ENCODE measurements around the gene AS3MT. TPM values are rescaled to one million over a fixed set of nuclear protein-coding genes. Genes with fewer than 3 reads are reported as not detected.
"Not testable (repeated sequence)": the region's sequence is repeated elsewhere in the genome, so short reads cannot be mapped to it uniquely, and the experiment has no call there.

The AS3MT gene
- polyA plus RNA-seq, 4 donors: 21.0 to 25.3 (median 23.1) TPM

DNA sequence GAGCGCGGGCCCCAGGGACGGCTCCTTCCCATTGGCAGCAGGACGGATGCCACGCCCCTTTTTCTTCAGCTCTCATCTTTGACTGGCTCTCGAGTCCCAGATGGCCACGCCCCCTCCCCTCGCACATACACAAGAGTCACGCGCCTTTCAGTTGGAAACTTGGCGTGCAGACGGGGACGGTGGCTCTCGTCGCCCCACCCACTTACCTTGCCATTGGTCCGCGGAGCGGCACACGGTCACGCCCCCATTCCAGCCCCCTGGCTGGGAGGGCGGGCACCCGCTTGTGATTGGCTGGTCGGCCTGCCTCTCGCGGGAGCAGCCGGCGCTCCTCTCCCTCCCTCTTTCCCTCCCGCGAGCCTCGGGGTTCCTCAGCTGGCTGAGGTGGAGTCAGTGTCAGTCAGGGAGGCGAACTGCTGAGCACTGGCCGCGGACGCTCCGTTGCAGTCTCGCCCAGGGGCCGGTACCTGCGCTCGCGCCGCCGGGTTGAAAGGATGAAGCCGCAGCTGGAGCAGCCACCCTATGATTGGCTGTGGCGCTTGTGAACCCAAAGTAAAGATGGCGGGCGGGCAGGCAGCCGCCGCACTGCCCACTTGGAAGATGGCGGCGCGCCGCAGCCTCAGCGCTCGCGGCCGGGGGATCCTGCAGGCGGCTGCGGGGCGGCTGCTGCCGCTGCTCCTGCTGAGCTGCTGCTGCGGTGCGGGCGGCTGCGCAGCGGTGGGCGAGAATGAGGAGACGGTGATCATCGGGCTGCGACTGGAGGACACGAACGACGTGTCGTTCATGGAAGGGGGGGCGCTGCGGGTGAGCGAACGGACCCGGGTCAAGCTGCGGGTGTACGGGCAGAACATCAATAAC is 48.9 kb downstream of the AS3MT start, which contains the start of gene CNNM2:
Gene CNNM2 (plus strand): TSS at position 333 of the 855 bp plus-strand sequence. CDS start 187 bp downstream, at position 520.
- peak; percentile 99 for DNase-seq (ENCODE audit: low read depth in 4 of 4, low spot score in 3 of 4)

DNA sequence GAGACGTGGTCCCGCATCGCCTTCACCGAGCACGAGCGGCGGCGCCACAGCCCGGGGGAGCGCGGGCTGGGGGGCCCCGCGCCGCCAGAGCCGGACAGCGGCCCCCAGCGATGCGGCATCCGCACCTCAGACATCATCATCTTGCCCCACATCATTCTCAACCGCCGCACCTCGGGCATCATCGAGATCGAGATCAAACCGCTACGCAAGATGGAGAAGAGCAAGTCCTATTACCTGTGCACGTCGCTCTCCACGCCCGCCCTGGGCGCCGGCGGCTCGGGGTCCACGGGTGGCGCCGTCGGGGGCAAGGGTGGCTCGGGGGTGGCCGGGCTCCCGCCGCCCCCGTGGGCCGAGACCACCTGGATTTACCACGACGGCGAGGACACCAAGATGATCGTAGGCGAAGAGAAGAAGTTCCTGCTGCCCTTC is 49.6 kb downstream of the AS3MT start:
- DNase-seq (ENCODE audit: low read depth in 4 of 4, low spot score in 3 of 4): no peak

DNA sequence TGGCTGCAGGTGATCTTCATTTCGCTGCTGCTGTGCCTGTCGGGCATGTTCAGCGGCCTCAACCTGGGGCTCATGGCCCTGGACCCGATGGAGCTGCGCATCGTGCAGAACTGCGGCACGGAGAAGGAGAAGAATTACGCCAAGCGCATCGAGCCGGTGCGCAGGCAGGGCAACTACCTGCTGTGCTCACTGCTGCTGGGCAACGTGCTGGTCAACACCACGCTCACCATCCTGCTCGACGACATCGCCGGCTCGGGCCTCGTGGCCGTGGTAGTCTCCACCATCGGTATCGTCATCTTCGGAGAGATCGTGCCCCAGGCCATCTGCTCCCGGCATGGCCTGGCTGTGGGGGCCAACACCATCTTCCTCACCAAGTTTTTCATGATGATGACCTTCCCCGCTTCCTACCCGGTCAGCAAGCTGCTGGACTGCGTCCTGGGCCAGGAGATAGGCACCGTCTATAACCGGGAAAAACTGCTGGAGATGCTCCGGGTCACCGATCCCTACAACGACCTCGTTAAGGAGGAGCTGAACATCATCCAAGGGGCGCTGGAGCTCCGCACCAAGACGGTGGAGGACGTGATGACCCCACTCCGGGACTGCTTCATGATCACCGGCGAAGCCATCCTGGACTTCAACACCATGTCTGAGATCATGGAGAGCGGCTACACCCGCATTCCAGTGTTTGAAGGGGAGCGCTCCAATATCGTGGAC is 50.1 kb downstream of the AS3MT start:
- DNase-seq (ENCODE audit: low read depth in 4 of 4, low spot score in 3 of 4): no peak

- DNase-seq (ENCODE audit: low read depth in 4 of 4, low spot score in 3 of 4): no peak
These were observed 50.9 kb downstream of the AS3MT start for GRCh38 chr10:102919992-102920739.

DNA sequence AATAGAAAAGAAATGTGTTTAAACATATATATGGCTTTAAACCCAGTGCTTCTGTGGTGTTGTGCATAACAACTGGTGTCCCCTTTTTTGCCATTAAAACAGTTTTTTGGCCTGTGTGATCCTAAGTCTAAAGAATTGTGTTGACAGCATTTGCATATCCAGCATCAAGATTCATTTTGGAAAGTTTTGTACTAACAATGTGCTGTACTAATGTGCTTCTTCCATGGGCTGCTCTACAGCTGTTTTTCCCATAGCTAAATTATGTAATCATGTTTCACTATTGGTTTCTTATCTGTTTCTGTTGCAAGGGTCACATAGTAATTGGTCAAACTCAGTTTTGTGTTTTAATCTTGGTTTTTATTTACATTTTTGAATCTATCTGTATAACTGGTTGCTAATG is 54.3 kb downstream of the AS3MT start:
- DNase-seq (ENCODE audit: low read depth in 4 of 4, low spot score in 3 of 4): no peak

DNA sequence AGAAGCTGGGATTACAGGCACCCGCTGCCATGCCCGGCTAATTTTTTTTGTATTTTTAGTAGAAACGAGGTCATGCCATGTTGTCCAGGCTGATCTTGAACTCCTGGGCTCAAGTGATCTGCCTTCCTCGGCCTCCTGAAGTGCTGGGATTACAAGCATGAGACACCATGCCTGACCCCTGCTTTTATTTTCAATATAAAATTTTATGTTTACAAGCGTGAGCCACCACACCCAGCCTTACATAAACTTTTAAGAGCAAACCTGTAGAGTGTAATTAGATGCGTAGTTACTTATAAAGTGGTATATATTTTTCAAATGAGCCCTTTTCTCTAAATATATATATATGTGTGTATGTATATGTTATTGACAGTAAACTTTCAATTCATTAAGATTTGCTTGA is 57.6 kb downstream of the AS3MT start:
- DNase-seq (ENCODE audit: low read depth in 4 of 4, low spot score in 3 of 4): no peak

- no peak for DNase-seq (ENCODE audit: low read depth in 4 of 4, low spot score in 3 of 4)
These were observed 58.2 kb downstream of the AS3MT start for GRCh38 chr10:102927311-102928010.

DNA sequence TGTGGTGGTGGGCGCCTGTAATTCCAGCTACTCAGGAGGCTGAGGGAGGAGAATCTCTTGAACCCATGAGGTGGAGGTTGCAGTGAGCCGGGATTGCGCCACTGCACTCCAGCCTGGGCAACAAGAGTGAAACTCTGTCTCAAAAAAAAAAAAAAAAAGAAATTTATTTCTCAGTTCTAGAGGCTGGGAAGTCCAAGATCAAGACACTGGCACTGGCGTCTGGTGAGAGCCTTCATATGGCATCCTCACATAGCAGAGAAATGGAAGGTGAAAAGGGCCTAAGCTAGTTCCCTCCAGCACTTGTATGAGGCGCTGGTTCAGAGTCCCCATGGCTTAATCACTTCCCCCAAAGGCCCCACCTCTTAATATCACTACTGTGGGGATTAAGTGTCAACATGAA is 59.2 kb downstream of the AS3MT start:
- not testable (repeated sequence) for DNase-seq (ENCODE audit: low read depth in 4 of 4, low spot score in 3 of 4)

- no peak for DNase-seq (ENCODE audit: low read depth in 4 of 4, low spot score in 3 of 4)
These were observed 61.5 kb downstream of the AS3MT start for GRCh38 chr10:102930720-102931119.

DNA sequence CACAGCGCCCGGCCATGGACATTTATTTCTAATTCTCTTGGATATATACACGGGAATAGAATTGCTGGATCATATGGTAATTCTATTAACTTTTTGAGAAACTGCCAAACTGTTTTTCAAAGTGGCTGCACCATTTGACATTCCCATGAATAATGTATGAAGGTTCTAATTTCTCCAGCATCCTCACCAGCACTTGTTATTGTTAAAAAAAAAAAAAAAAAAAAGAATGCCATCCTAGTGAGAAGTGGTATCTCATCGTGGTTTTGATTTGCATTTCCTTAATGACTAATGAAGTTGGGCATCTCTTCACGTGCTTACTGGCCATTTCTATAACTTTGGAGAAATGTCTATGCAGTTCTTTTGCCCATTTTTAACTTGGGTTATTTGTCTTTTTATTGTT is 62.4 kb downstream of the AS3MT start:
- DNase-seq (ENCODE audit: low read depth in 4 of 4, low spot score in 3 of 4): no peak

DNA sequence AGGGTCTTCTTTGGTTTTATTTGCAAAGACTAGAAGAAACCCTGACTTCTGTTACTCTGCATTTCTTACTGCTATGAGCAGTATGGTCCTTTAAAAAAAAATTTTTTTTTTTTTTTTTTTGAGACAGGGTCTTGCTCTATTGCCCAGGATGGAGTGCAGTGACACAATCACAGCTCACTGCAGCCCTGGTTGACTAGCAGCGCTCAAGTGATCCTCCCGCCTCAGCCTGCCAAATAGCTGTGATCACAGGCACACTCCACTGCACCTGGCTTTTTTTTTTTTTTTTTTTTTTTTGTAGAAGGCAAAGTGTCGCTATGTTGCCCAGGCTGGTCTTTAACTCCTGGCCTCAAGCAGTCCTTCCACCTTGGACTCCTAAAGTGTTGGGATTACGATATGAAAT is 66.2 kb downstream of the AS3MT start:
- no peak for DNase-seq (ENCODE audit: low read depth in 4 of 4, low spot score in 3 of 4)

GRCh38 chr10:102935939-102936605 is 66.8 kb downstream of the AS3MT start:
- DNase-seq (ENCODE audit: low read depth in 4 of 4, low spot score in 3 of 4): no peak

DNA sequence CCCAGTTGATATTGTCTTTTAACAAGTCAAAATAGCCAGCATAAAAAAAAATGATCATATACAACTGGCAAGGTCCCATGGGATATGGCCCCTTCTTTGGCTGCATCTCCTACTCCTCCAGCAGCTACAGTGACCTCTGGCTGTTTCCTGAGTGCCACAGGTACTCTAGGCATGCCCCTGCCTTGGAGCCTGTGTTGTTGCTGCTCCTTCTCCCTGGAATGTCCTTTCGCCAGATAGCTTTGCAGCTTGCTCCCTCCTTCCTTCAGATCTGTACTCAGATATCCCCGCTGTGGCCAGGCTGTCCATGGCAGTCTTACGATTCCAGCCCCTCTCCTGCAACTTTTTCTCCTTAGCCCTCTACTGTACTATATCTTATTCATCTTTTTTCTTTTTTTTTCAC is 72.1 kb downstream of the AS3MT start:
- DNase-seq (ENCODE audit: low read depth in 4 of 4, low spot score in 3 of 4): no peak

DNA sequence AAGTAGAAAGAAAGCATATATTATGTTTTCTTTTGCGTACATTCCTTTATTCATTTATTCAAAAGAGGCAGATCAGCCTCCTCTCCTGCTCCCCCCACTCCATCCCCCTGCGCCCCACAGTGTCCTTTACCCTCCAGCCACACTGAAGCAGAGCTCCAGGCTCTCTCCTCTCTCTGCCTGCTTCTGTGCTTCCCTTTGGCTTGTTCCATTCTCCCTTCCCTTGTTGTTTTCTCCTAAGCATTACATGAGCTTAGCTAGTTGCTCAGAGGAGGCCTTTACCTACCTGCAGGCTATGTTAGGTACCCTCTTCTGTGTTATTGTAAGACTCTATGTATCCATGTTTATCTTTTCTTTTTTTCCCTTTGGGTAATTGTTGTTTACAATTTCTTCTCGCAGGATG is 76.2 kb downstream of the AS3MT start:
- DNase-seq (ENCODE audit: low read depth in 4 of 4, low spot score in 3 of 4): no peak

GRCh38 chr10:102945962-102946361 is 76.7 kb downstream of the AS3MT start:
- no peak for DNase-seq (ENCODE audit: low read depth in 4 of 4, low spot score in 3 of 4)

GRCh38 chr10:102946992-102947391 is 77.7 kb downstream of the AS3MT start:
- DNase-seq (ENCODE audit: low read depth in 4 of 4, low spot score in 3 of 4): no peak

- DNase-seq (ENCODE audit: low read depth in 4 of 4, low spot score in 3 of 4): no peak
These were observed 78.9 kb downstream of the AS3MT start for GRCh38 chr10:102948176-102948575.

GRCh38 chr10:102948786-102949185 is 79.5 kb downstream of the AS3MT start:
- DNase-seq (ENCODE audit: low read depth in 4 of 4, low spot score in 3 of 4): no peak

- no peak for DNase-seq (ENCODE audit: low read depth in 4 of 4, low spot score in 3 of 4)
These were observed 80.6 kb downstream of the AS3MT start for GRCh38 chr10:102949916-102950315.

GRCh38 chr10:102951316-102951715 is 82.0 kb downstream of the AS3MT start:
- no peak for DNase-seq (ENCODE audit: low read depth in 4 of 4, low spot score in 3 of 4)
